Measurements from ENCODE around the gene KIAA0513.

DNA sequence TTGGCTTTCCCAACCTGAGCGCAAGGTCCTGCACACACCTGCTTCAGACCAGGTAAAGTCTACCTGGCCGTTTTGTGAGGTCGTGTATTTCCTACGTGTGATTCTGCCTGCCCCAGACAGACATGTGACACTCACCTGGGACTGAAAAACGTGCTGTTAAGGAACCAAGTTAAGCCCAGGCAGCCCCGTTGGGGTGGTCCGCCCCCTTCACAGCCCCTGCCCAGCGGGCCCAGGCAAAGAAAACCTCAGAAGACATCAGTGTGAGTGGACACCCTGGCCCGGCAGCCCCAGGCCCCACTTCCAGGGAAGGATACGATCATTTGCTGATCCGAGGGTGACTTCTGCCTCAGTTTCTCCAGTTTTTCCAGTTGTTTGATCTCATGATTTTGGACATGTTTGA is 79.9 kb downstream of the KIAA0513 start:
- TF ChIP-seq POLR2A (IDR thresholded peaks at IDR 0.05; ENCODE audit: low read depth, low read length) (no peak), TAF1 (IDR thresholded peaks at IDR 0.05; ENCODE audit: low read depth, low read length) (no peak), SPI1 (IDR thresholded peaks at IDR 0.05; ENCODE audit: low read depth, low read length) (no peak), POLR2AphosphoS5 (IDR thresholded peaks at IDR 0.05; ENCODE audit: low read depth, low read length) (no peak)
